ENCODE results near the gene PRDM5.

The PRDM5 gene

GRCh38 chr4:120801137-120801758 lies 121.3 kb downstream of the PRDM5 start:
- DNase-seq (ENCODE audit: low read depth), result peak; percentile 9
- no peak overlapping the region for H3K4me3 ChIP-seq (ENCODE audit: low read depth, low read length)
- in situ Hi-C loops (cut with HindIII; ENCODE audit: low sequenced_read_pairs), result no loop called here
- TF ChIP-seq CTCF (IDR thresholded peaks at IDR 0.05; ENCODE audit: low read depth, low read length, missing control alignments), result no peak

GRCh38 chr4:120798570-120798969 lies 124.0 kb downstream of the PRDM5 start:
- no peak overlapping the region for H3K4me3 ChIP-seq (ENCODE audit: low read depth, low read length)
- no peak for TF ChIP-seq CTCF (IDR thresholded peaks at IDR 0.05; ENCODE audit: low read depth, low read length, missing control alignments)
- no peak for DNase-seq (ENCODE audit: low read depth)
- in situ Hi-C loops (cut with HindIII; ENCODE audit: low sequenced_read_pairs), result no loop called here

GRCh38 chr4:120796271-120796670 lies 126.3 kb downstream of the PRDM5 start:
- no peak for DNase-seq (ENCODE audit: low read depth)
- no peak overlapping the region for H3K4me3 ChIP-seq (ENCODE audit: low read depth, low read length)
- in situ Hi-C loops (cut with HindIII; ENCODE audit: low sequenced_read_pairs), result no loop called here
- TF ChIP-seq CTCF (IDR thresholded peaks at IDR 0.05; ENCODE audit: low read depth, low read length, missing control alignments), result no peak

- TF ChIP-seq CTCF (IDR thresholded peaks at IDR 0.05; ENCODE audit: low read depth, low read length, missing control alignments), result no peak
- DNase-seq (ENCODE audit: low read depth), result no peak
- H3K4me3 ChIP-seq (ENCODE audit: low read depth, low read length), result no peak overlapping the region
- in situ Hi-C loops (cut with HindIII; ENCODE audit: low sequenced_read_pairs), result no loop called here
Observed at GRCh38 chr4:120785202-120785601, 137.3 kb downstream of the PRDM5 start.

GRCh38 chr4:120777459-120777858 lies 145.1 kb downstream of the PRDM5 start:
- no peak for DNase-seq (ENCODE audit: low read depth)
- TF ChIP-seq CTCF (IDR thresholded peaks at IDR 0.05; ENCODE audit: low read depth, low read length, missing control alignments), result no peak
- no peak overlapping the region for H3K4me3 ChIP-seq (ENCODE audit: low read depth, low read length)
- in situ Hi-C loops (cut with HindIII; ENCODE audit: low sequenced_read_pairs), result no loop called here

GRCh38 chr4:120775431-120775830 lies 147.1 kb downstream of the PRDM5 start:
- no peak for DNase-seq (ENCODE audit: low read depth)
- TF ChIP-seq CTCF (IDR thresholded peaks at IDR 0.05; ENCODE audit: low read depth, low read length, missing control alignments), result no peak
- no peak overlapping the region for H3K4me3 ChIP-seq (ENCODE audit: low read depth, low read length)
- in situ Hi-C loops (cut with HindIII; ENCODE audit: low sequenced_read_pairs), result no loop called here

All from astrocyte of the cerebellum (primary cell).